ENCODE data around the gene ZSCAN5C.
A peak's percentile ranks its signal among the peaks of the same experiment; 100 is the strongest.
"Not testable (repeated sequence)": the region's sequence is repeated elsewhere in the genome, so short reads cannot be mapped to it uniquely, and the experiment has no call there.

The ZSCAN5C gene

GRCh38 chr19:56201973-56202372, at the start of gene ZSCAN5C:
Gene ZSCAN5C (plus strand): TSS chr19:56202273. CDS start chr19:56205914, 3,641 bp downstream.
- no peak for DNase-seq

GRCh38 chr19:56152644-56153043, 49.4 kb upstream of the ZSCAN5C start:
- DNase-seq = no peak

GRCh38 chr19:56153507-56153906, 48.6 kb upstream of the ZSCAN5C start:
- no peak for DNase-seq

- no peak for DNase-seq
Observed at GRCh38 chr19:56155124-56155687, 46.9 kb upstream of the ZSCAN5C start.

- no peak for DNase-seq
Observed at GRCh38 chr19:56156768-56157167, 45.3 kb upstream of the ZSCAN5C start.

GRCh38 chr19:56158170-56158757, 43.8 kb upstream of the ZSCAN5C start:
- no peak for DNase-seq

GRCh38 chr19:56159009-56159559, 43.0 kb upstream of the ZSCAN5C start:
- no peak for DNase-seq

- DNase-seq = no peak
Observed at GRCh38 chr19:56159622-56160271, 42.3 kb upstream of the ZSCAN5C start.

GRCh38 chr19:56161534-56161933, 40.5 kb upstream of the ZSCAN5C start:
- DNase-seq = no peak

GRCh38 chr19:56162258-56162657, 39.8 kb upstream of the ZSCAN5C start:
- peak; percentile 52 for DNase-seq

GRCh38 chr19:56163097-56163496, 39.0 kb upstream of the ZSCAN5C start:
- DNase-seq = no peak

- peak; percentile 41 for DNase-seq
Observed at GRCh38 chr19:56167064-56167578, 35.0 kb upstream of the ZSCAN5C start.

- no peak for DNase-seq
Observed at GRCh38 chr19:56170261-56170660, 31.8 kb upstream of the ZSCAN5C start.

- no peak for DNase-seq
Observed at GRCh38 chr19:56174086-56174485, 28.0 kb upstream of the ZSCAN5C start.

GRCh38 chr19:56174550-56174949, 27.5 kb upstream of the ZSCAN5C start:
- DNase-seq = no peak

GRCh38 chr19:56175861-56176307, 26.2 kb upstream of the ZSCAN5C start, which contains the start of gene GALP:
Gene GALP (plus strand): TSS chr19:56176008. CDS start chr19:56177109, 1,101 bp downstream.
- not testable (repeated sequence) for DNase-seq

- DNase-seq = not testable (repeated sequence)
Observed at GRCh38 chr19:56176310-56176709, 25.8 kb upstream of the ZSCAN5C start.

GRCh38 chr19:56176881-56177280, 25.2 kb upstream of the ZSCAN5C start:
- DNase-seq = no peak

- DNase-seq = no peak
Observed at GRCh38 chr19:56177564-56178243, 24.4 kb upstream of the ZSCAN5C start.

- DNase-seq = no peak
Observed at GRCh38 chr19:56189785-56190184, 12.3 kb upstream of the ZSCAN5C start.

GRCh38 chr19:56191115-56191514, 11.0 kb upstream of the ZSCAN5C start:
- DNase-seq = no peak

- DNase-seq = no peak
Observed at GRCh38 chr19:56191711-56192110, 10.4 kb upstream of the ZSCAN5C start.

- no peak for DNase-seq
Observed at GRCh38 chr19:56193981-56194640, 8.0 kb upstream of the ZSCAN5C start.
